Mammary epithelial cell (primary cell): Measurements from ENCODE around the gene PLEKHF1.
"Not testable (repeated sequence)": the region's sequence is repeated elsewhere in the genome, so short reads cannot be mapped to it uniquely, and the experiment has no call there.

Experiments
- EZH2 ChIP-seq: IDR thresholded peaks from 2 replicates; pipeline ENCODE4 v1.6.1; 2012; ENCODE audit warnings: low read length, inconsistent platforms, borderline replicate concordance
- TF ChIP-seq, protein P1 (sequence below), 2 donors: IDR thresholded peaks in 1 of 2; conservative IDR thresholded peaks in 1 of 2; 2 replicates each; pipeline ENCODE4 v1.5.1; 2011 to 2012; ENCODE audit warnings: inconsistent platforms in 2 of 2, low read length in 2 of 2, mild to moderate bottlenecking in 2 of 2, control low read depth in 1 of 2, low read depth in 1 of 2; ENCODE audit not compliant: insufficient read depth in 1 of 2; ENCODE audit errors: extremely low read depth in 1 of 2

DNA sequence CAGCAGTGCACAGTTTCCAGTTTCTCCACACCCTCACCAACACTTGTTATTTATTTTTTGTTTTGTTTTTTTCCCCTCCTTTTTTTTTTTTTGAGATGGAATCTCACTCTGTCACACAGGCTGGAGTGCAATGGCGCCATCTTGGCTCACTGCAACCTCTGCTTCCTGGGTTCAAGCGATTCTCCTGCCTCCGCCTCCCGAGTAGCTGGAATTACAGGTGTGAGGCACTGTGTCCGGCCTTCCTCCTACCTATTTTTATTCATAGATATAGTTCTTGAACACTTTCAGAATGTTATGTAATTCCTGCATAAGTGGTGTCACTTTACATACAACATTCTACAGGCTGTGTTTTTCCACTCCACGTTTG is 5.7 kb downstream of the PLEKHF1 start:
- TF ChIP-seq, protein P1, sequence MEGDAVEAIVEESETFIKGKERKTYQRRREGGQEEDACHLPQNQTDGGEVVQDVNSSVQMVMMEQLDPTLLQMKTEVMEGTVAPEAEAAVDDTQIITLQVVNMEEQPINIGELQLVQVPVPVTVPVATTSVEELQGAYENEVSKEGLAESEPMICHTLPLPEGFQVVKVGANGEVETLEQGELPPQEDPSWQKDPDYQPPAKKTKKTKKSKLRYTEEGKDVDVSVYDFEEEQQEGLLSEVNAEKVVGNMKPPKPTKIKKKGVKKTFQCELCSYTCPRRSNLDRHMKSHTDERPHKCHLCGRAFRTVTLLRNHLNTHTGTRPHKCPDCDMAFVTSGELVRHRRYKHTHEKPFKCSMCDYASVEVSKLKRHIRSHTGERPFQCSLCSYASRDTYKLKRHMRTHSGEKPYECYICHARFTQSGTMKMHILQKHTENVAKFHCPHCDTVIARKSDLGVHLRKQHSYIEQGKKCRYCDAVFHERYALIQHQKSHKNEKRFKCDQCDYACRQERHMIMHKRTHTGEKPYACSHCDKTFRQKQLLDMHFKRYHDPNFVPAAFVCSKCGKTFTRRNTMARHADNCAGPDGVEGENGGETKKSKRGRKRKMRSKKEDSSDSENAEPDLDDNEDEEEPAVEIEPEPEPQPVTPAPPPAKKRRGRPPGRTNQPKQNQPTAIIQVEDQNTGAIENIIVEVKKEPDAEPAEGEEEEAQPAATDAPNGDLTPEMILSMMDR (conservative IDR thresholded peaks at IDR 0.05 in 1 of 2, IDR thresholded peaks at IDR 0.05 in 1 of 2; ENCODE audit: extremely low read depth in 1 of 2, insufficient read depth in 1 of 2, low read depth in 1 of 2, low read length in 2 of 2), result not testable (repeated sequence)
- TF ChIP-seq EZH2, result not testable (repeated sequence)
